ENCODE data around the gene FAM151B. TPM values are rescaled to one million over a fixed set of nuclear protein-coding genes. Genes with fewer than 3 reads are reported as not detected.

Gene FAM151B
- total RNA-seq, 1 experiment from 2014 or later = 0.94 TPM

- no peak for TF ChIP-seq PREB (CRISPR knock-in tag; IDR thresholded peaks at IDR 0.05; ENCODE audit: borderline replicate concordance)
- no peak for TF ChIP-seq ZBTB43 (CRISPR knock-in tag; IDR thresholded peaks at IDR 0.05)
- TF ChIP-seq, protein P1, sequence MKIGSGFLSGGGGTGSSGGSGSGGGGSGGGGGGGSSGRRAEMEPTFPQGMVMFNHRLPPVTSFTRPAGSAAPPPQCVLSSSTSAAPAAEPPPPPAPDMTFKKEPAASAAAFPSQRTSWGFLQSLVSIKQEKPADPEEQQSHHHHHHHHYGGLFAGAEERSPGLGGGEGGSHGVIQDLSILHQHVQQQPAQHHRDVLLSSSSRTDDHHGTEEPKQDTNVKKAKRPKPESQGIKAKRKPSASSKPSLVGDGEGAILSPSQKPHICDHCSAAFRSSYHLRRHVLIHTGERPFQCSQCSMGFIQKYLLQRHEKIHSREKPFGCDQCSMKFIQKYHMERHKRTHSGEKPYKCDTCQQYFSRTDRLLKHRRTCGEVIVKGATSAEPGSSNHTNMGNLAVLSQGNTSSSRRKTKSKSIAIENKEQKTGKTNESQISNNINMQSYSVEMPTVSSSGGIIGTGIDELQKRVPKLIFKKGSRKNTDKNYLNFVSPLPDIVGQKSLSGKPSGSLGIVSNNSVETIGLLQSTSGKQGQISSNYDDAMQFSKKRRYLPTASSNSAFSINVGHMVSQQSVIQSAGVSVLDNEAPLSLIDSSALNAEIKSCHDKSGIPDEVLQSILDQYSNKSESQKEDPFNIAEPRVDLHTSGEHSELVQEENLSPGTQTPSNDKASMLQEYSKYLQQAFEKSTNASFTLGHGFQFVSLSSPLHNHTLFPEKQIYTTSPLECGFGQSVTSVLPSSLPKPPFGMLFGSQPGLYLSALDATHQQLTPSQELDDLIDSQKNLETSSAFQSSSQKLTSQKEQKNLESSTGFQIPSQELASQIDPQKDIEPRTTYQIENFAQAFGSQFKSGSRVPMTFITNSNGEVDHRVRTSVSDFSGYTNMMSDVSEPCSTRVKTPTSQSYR (CRISPR knock-in tag; IDR thresholded peaks at IDR 0.05) = no peak
- TF ChIP-seq GTF2I (CRISPR knock-in tag; conservative IDR thresholded peaks at IDR 0.05) = no peak
- no peak for TF ChIP-seq NFYB (CRISPR knock-in tag; conservative IDR thresholded peaks at IDR 0.05; ENCODE audit: low read depth)
- TF ChIP-seq ZNF425 (CRISPR knock-in tag; conservative IDR thresholded peaks at IDR 0.05) = no peak
- TF ChIP-seq FOXK1 (CRISPR knock-in tag; IDR thresholded peaks at IDR 0.05) = no peak
- TF ChIP-seq EMX1 (CRISPR knock-in tag; IDR thresholded peaks at IDR 0.05) = no peak
- no peak for TF ChIP-seq RELA (CRISPR knock-in tag; IDR thresholded peaks at IDR 0.05; ENCODE audit: borderline replicate concordance)
- TF ChIP-seq, protein P2, sequence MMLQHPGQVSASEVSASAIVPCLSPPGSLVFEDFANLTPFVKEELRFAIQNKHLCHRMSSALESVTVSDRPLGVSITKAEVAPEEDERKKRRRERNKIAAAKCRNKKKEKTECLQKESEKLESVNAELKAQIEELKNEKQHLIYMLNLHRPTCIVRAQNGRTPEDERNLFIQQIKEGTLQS (CRISPR knock-in tag; conservative IDR thresholded peaks at IDR 0.05) = no peak
- TF ChIP-seq, protein P3, sequence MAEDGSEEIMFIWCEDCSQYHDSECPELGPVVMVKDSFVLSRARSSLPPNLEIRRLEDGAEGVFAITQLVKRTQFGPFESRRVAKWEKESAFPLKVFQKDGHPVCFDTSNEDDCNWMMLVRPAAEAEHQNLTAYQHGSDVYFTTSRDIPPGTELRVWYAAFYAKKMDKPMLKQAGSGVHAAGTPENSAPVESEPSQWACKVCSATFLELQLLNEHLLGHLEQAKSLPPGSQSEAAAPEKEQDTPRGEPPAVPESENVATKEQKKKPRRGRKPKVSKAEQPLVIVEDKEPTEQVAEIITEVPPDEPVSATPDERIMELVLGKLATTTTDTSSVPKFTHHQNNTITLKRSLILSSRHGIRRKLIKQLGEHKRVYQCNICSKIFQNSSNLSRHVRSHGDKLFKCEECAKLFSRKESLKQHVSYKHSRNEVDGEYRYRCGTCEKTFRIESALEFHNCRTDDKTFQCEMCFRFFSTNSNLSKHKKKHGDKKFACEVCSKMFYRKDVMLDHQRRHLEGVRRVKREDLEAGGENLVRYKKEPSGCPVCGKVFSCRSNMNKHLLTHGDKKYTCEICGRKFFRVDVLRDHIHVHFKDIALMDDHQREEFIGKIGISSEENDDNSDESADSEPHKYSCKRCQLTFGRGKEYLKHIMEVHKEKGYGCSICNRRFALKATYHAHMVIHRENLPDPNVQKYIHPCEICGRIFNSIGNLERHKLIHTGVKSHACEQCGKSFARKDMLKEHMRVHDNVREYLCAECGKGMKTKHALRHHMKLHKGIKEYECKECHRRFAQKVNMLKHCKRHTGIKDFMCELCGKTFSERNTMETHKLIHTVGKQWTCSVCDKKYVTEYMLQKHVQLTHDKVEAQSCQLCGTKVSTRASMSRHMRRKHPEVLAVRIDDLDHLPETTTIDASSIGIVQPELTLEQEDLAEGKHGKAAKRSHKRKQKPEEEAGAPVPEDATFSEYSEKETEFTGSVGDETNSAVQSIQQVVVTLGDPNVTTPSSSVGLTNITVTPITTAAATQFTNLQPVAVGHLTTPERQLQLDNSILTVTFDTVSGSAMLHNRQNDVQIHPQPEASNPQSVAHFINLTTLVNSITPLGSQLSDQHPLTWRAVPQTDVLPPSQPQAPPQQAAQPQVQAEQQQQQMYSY (CRISPR knock-in tag; IDR thresholded peaks at IDR 0.05) = no peak
- TF ChIP-seq ZNF512 (CRISPR knock-in tag; IDR thresholded peaks at IDR 0.05; ENCODE audit: borderline replicate concordance) = no peak
- TF ChIP-seq ZNF138 (CRISPR knock-in tag; conservative IDR thresholded peaks at IDR 0.05) = no peak
- no peak for TF ChIP-seq ZMAT4 (CRISPR knock-in tag; IDR thresholded peaks at IDR 0.05)
- TF ChIP-seq MLX (CRISPR knock-in tag; IDR thresholded peaks at IDR 0.05) = no peak
- TF ChIP-seq KAT7 (CRISPR knock-in tag; IDR thresholded peaks at IDR 0.05; ENCODE audit: borderline replicate concordance) = no peak
- TF ChIP-seq, protein P4, sequence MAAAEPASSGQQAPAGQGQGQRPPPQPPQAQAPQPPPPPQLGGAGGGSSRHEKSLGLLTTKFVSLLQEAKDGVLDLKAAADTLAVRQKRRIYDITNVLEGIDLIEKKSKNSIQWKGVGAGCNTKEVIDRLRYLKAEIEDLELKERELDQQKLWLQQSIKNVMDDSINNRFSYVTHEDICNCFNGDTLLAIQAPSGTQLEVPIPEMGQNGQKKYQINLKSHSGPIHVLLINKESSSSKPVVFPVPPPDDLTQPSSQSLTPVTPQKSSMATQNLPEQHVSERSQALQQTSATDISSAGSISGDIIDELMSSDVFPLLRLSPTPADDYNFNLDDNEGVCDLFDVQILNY (CRISPR knock-in tag; IDR thresholded peaks at IDR 0.05) = no peak
- CTCF ChIA-PET = no interaction called here
- POLR2A ChIA-PET = no interaction called here
- ATAC-seq (no peak), DNase-seq (ENCODE audit: low spot score) (no peak)
- Mint-ChIP-seq H3K4me1 (no peaks in the 10 kb centered on the region), H3K9me3 (no peaks in the 10 kb centered on the region), H3K27ac (no peak overlapping the region), H3K27me3 (ENCODE audit: low read depth) (no peaks in the 10 kb centered on the region), H3K4me3 (no peak overlapping the region), H3K36me3 (no peaks in the 10 kb centered on the region)
Measured at GRCh38 chr5:80516826-80517225, 28.9 kb downstream of the FAM151B start.
